ENCODE data around the gene FOCAD. TPM values are rescaled to one million over a fixed set of nuclear protein-coding genes. Genes with fewer than 3 reads are reported as not detected.

Gene FOCAD
- total RNA-seq, 1 experiment from 2014 or later = 23.8 TPM

DNA sequence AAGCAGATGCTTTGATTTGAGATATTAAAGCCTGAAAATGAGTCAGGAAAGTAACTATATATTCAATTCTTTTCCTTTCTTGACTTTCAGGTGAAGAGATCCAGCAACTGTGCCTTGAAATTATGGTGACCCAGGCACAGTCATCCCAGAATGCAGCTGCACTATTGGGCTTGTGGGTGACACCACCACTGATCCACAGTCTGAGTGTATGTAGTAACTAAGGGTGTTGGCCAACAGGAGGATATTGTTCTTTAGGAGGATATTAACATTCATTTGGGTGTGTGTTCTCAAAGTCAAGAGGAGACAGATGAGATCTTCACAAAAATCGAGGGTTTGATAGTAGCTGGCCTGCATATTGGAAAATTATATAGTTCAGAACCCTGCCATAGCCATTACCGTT is 294.2 kb downstream of the FOCAD start:
- CTCF ChIA-PET = no interaction called here
- DNase-seq = no peak
- Mint-ChIP-seq H3K36me3 (ENCODE audit: insufficient read depth, unreplicated experiment) (no peaks in the 10 kb centered on the region), H3K27ac (ENCODE audit: unreplicated experiment) (no peak overlapping the region), H3K4me3 (ENCODE audit: low read depth, unreplicated experiment) (no peak overlapping the region), H3K27me3 (ENCODE audit: unreplicated experiment) (no peaks in the 10 kb centered on the region), H3K4me1 (ENCODE audit: low read depth, unreplicated experiment) (no peaks in the 10 kb centered on the region), H3K9me3 (ENCODE audit: low read depth, unreplicated experiment) (no peaks in the 10 kb centered on the region)
- intact Hi-C loops (cut with micrococcal nuclease; ENCODE audit: unreplicated experiment) = loop anchor here (10.0 kb wide), 1 partner anchor 63 kb away; no protein-coding TSS in a partner anchor
- TF ChIP-seq, protein P1, sequence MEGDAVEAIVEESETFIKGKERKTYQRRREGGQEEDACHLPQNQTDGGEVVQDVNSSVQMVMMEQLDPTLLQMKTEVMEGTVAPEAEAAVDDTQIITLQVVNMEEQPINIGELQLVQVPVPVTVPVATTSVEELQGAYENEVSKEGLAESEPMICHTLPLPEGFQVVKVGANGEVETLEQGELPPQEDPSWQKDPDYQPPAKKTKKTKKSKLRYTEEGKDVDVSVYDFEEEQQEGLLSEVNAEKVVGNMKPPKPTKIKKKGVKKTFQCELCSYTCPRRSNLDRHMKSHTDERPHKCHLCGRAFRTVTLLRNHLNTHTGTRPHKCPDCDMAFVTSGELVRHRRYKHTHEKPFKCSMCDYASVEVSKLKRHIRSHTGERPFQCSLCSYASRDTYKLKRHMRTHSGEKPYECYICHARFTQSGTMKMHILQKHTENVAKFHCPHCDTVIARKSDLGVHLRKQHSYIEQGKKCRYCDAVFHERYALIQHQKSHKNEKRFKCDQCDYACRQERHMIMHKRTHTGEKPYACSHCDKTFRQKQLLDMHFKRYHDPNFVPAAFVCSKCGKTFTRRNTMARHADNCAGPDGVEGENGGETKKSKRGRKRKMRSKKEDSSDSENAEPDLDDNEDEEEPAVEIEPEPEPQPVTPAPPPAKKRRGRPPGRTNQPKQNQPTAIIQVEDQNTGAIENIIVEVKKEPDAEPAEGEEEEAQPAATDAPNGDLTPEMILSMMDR (IDR thresholded peaks at IDR 0.05; ENCODE audit: unreplicated experiment) = no peak
- no TSS peak for BruUV-seq (replicated peaks)

DNA sequence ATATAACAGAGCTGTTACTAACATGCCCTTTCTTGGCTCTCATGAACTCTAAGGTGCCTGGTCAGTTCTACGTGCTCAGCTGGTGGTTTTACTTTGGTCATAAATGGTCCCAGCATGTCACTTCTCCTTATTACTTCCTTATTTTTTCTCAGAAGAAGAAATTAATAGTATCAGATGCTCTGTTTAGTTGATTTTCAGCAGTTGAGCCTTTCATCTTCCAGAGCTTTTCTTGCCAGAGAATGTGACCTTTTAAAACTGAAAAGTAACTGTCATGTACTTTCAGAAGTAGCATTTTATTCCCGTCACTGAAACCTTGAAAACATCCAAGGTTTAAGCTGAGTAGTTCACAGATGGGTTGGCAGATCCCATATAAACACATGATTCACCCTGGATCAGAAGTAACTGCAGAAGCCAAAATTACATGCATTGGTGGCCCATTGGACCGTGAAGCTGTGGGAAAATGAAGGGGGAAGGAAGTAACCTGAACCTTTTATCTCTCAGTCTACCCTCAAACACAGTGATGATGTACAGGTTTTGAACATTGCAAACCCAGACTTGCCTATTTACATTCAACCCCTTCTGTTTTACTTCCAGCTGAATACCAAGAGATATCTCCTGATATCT is 296.9 kb downstream of the FOCAD start:
- Mint-ChIP-seq H3K27me3 (ENCODE audit: unreplicated experiment) (no peaks in the 10 kb centered on the region), H3K9me3 (ENCODE audit: low read depth, unreplicated experiment) (no peaks in the 10 kb centered on the region), H3K4me1 (ENCODE audit: low read depth, unreplicated experiment) (no peaks in the 10 kb centered on the region), H3K36me3 (ENCODE audit: insufficient read depth, unreplicated experiment) (no peaks in the 10 kb centered on the region), H3K27ac (ENCODE audit: unreplicated experiment) (no peak overlapping the region), H3K4me3 (ENCODE audit: low read depth, unreplicated experiment) (no peak overlapping the region)
- TF ChIP-seq, protein P1 (IDR thresholded peaks at IDR 0.05; ENCODE audit: unreplicated experiment) = no peak
- intact Hi-C loops (cut with micrococcal nuclease; ENCODE audit: unreplicated experiment) = no loop called here
- no peak for DNase-seq
- CTCF ChIA-PET = no interaction called here
- no TSS peak for BruUV-seq (replicated peaks)

DNA sequence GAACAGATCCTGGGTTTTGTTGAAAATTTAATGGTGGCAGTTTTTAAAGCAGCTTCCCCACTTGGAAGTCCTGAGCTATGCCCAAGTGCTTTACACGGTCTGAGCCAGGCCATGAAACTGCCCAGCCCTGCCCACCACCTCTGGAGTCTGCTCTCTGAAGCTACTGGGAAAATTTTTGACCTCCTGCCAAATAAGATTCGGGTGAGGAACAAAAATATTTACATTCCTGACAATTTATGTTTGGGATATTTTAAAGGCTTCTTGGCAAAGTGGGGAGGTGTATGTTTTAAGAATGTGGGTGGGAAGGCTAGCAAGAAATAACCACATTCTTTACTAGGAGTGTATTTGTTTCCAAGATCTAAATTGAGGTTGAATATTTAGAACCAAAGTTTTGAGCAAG is 297.4 kb downstream of the FOCAD start:
- no peaks in the 10 kb centered on the region for H3K9me3 Mint-ChIP-seq (ENCODE audit: low read depth, unreplicated experiment)
- DNase-seq = no peak
- no peaks in the 10 kb centered on the region for H3K4me1 Mint-ChIP-seq (ENCODE audit: low read depth, unreplicated experiment)
- H3K4me3 Mint-ChIP-seq (ENCODE audit: low read depth, unreplicated experiment) = no peak overlapping the region
- TF ChIP-seq, protein P1 (IDR thresholded peaks at IDR 0.05; ENCODE audit: unreplicated experiment) = no peak
- BruUV-seq (replicated peaks) = no TSS peak
- intact Hi-C loops (cut with micrococcal nuclease; ENCODE audit: unreplicated experiment) = no loop called here
- H3K36me3 Mint-ChIP-seq (ENCODE audit: insufficient read depth, unreplicated experiment) = no peaks in the 10 kb centered on the region
- H3K27ac Mint-ChIP-seq (ENCODE audit: unreplicated experiment) = no peak overlapping the region
- no peaks in the 10 kb centered on the region for H3K27me3 Mint-ChIP-seq (ENCODE audit: unreplicated experiment)
- CTCF ChIA-PET = no interaction called here

DNA sequence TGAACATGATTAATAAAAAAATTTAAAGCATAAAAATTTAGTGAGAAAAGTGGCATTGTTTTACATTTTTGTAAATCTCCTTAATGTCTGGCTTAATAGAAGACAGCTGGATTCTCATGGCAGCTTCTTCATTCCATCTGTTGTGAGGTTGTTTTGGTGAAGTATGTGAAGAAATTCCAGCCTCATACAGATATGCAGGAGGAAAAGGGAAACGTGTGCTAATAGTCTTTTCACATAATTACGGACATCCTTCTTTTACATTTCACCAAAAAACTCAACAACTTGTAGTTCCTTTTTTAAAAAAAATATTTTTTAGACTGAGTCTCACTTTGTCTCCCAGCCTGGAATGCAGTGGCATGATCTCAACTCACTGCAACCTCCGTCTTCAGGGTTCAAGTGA is 300.4 kb downstream of the FOCAD start:
- Mint-ChIP-seq H3K27ac (ENCODE audit: unreplicated experiment) (no peak overlapping the region), H3K4me1 (ENCODE audit: low read depth, unreplicated experiment) (no peaks in the 10 kb centered on the region), H3K27me3 (ENCODE audit: unreplicated experiment) (no peaks in the 10 kb centered on the region), H3K9me3 (ENCODE audit: low read depth, unreplicated experiment) (no peaks in the 10 kb centered on the region), H3K4me3 (ENCODE audit: low read depth, unreplicated experiment) (no peak overlapping the region), H3K36me3 (ENCODE audit: insufficient read depth, unreplicated experiment) (no peaks in the 10 kb centered on the region)
- no TSS peak for BruUV-seq (replicated peaks)
- TF ChIP-seq, protein P1 (IDR thresholded peaks at IDR 0.05; ENCODE audit: unreplicated experiment) = no peak
- no peak for DNase-seq
- intact Hi-C loops (cut with micrococcal nuclease; ENCODE audit: unreplicated experiment) = no loop called here
- CTCF ChIA-PET = no interaction called here

Measured in Calu3 (cell line).